Progenitor cell of endocrine pancreas (in vitro differentiated cells): ENCODE results near the gene PCDHB8. TPM values are rescaled to one million over a fixed set of nuclear protein-coding genes. Genes with fewer than 3 reads are reported as not detected.
"Not testable (repeated sequence)": the region's sequence is repeated elsewhere in the genome, so short reads cannot be mapped to it uniquely, and the experiment has no call there.

Experiments used
- DNase-seq: peaks from one replicate; pipeline ENCODE4 v3.0.0; 2021; ENCODE audit warnings: low spot score; ENCODE audit not compliant: unreplicated experiment
- H3K27ac Mint-ChIP-seq: 2 replicates; pipeline ENCODE4 v1.8.0; 2021; ENCODE audit warnings: mild to moderate bottlenecking, moderate library complexity, mixed read lengths
- H3K27me3 Mint-ChIP-seq: 2 replicates; pipeline ENCODE4 v1.8.0; 2021; ENCODE audit warnings: mixed read lengths
- H3K36me3 Mint-ChIP-seq: 2 replicates; pipeline ENCODE4 v1.8.0; 2022; ENCODE audit warnings: mixed read lengths; ENCODE audit not compliant: insufficient read depth
- H3K4me1 Mint-ChIP-seq: 2 replicates; pipeline ENCODE4 v1.8.0; 2021; ENCODE audit warnings: low read depth, mixed read lengths
- H3K4me3 Mint-ChIP-seq: 2 replicates; pipeline ENCODE4 v1.8.0; 2021; ENCODE audit warnings: low read depth, mild to moderate bottlenecking, moderate library complexity, mixed read lengths
- H3K9me3 Mint-ChIP-seq: 2 replicates; pipeline ENCODE4 v1.8.0; 2021; ENCODE audit warnings: low read depth, mixed read lengths
- total RNA-seq: library from RNA; stranded (reverse); gene quantifications from 2 replicates; pipeline ENCODE4 v1.2.1, GENCODE V29; 2021
- TF ChIP-seq, protein P1 (sequence below): fragments of 200-600 bp; sonication (generic); IDR thresholded peaks from one replicate; pipeline ENCODE4 v1.5.0; 2021; ENCODE audit warnings: antibody characterized with exemption, mild to moderate bottlenecking; ENCODE audit not compliant: unreplicated experiment

PCDHB8 gene
- total RNA-seq, 1 donor from 2014 or later: 2.0 TPM

GRCh38 chr5:141175933-141176332 lies 1.7 kb upstream of the PCDHB8 start:
- Mint-ChIP-seq H3K27ac (no peak overlapping the region), H3K9me3 (peaks cover 23% of the 10 kb centered on the region), H3K36me3 (peaks cover 14% of the 10 kb centered on the region), H3K27me3 (no peaks in the 10 kb centered on the region), H3K4me3 (no peak overlapping the region), H3K4me1 (no peaks in the 10 kb centered on the region)
- no peak for DNase-seq
- TF ChIP-seq, protein P1, sequence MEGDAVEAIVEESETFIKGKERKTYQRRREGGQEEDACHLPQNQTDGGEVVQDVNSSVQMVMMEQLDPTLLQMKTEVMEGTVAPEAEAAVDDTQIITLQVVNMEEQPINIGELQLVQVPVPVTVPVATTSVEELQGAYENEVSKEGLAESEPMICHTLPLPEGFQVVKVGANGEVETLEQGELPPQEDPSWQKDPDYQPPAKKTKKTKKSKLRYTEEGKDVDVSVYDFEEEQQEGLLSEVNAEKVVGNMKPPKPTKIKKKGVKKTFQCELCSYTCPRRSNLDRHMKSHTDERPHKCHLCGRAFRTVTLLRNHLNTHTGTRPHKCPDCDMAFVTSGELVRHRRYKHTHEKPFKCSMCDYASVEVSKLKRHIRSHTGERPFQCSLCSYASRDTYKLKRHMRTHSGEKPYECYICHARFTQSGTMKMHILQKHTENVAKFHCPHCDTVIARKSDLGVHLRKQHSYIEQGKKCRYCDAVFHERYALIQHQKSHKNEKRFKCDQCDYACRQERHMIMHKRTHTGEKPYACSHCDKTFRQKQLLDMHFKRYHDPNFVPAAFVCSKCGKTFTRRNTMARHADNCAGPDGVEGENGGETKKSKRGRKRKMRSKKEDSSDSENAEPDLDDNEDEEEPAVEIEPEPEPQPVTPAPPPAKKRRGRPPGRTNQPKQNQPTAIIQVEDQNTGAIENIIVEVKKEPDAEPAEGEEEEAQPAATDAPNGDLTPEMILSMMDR: no peak

DNA sequence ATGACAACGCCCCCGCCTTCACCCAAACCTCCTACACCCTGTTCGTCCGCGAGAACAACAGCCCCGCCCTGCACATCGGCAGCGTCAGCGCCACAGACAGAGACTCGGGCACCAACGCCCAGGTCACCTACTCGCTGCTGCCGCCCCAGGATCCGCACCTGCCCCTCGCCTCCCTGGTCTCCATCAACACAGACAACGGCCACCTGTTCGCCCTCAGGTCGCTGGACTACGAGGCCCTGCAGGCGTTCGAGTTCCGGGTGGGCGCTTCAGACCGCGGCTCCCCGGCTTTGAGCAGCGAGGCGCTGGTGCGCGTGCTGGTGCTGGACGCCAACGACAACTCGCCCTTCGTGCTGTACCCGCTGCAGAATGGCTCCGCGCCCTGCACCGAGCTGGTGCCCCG lies 1.8 kb downstream of the PCDHB8 start:
- H3K4me3 Mint-ChIP-seq, DNase-seq, H3K4me1 Mint-ChIP-seq, H3K27me3 Mint-ChIP-seq, H3K27ac Mint-ChIP-seq: not testable (repeated sequence)
- peaks cover 22% of the 10 kb centered on the region for H3K9me3 Mint-ChIP-seq
- H3K36me3 Mint-ChIP-seq: peaks cover 20% of the 10 kb centered on the region

DNA sequence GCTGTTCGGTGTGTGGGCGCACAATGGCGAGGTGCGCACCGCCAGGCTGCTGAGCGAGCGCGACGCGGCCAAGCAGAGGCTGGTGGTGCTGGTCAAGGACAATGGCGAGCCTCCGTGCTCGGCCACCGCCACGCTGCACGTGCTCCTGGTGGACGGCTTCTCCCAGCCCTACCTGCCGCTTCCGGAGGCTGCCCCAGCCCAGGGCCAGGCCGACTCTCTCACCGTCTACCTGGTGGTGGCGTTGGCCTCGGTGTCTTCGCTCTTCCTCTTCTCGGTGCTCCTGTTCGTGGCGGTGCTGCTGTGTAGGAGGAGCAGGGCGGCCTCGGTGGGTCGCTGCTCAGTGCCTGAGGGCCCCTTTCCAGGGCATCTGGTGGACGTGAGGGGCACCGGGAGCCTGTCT lies 2.3 kb downstream of the PCDHB8 start:
- not testable (repeated sequence) for H3K4me1 Mint-ChIP-seq, H3K27ac Mint-ChIP-seq, H3K4me3 Mint-ChIP-seq

GRCh38 chr5:141180313-141180712 lies 2.7 kb downstream of the PCDHB8 start:
- H3K27ac Mint-ChIP-seq: no peak overlapping the region
- no peaks in the 10 kb centered on the region for H3K4me1 Mint-ChIP-seq

More for the DNA sequence above, 2.3 kb downstream of the PCDHB8 start:
- Mint-ChIP-seq H3K9me3 (peaks cover 26% of the 10 kb centered on the region), H3K36me3 (peaks cover 25% of the 10 kb centered on the region)
- DNase-seq, H3K27me3 Mint-ChIP-seq: not testable (repeated sequence)

GRCh38 chr5:141182248-141182647 lies 4.7 kb downstream of the PCDHB8 start, which contains the start of gene PCDHB16:
TSS of gene PCDHB16 (plus strand) at chr5:141182387. CDS start at chr5:141182560, 173 bp downstream.
- TF ChIP-seq, protein P1: peak; percentile 60
- no peak for DNase-seq
- Mint-ChIP-seq H3K27me3 (no peaks in the 10 kb centered on the region), H3K9me3 (peaks cover 41% of the 10 kb centered on the region), H3K4me3 (peak within 1 kb of the TSS; percentile 80), H3K27ac (peak within 1 kb of the TSS; percentile 96), H3K36me3 (peaks cover 38% of the 10 kb centered on the region), H3K4me1 (no peaks in the 10 kb centered on the region)

More at GRCh38 chr5:141180313-141180712, 2.7 kb downstream of the PCDHB8 start:
- H3K36me3 Mint-ChIP-seq: peaks cover 30% of the 10 kb centered on the region
- TF ChIP-seq, protein P1: no peak
- DNase-seq: no peak
- peaks cover 30% of the 10 kb centered on the region for H3K9me3 Mint-ChIP-seq
- H3K4me3 Mint-ChIP-seq: no peak overlapping the region
- no peaks in the 10 kb centered on the region for H3K27me3 Mint-ChIP-seq

- H3K36me3 Mint-ChIP-seq: peaks cover 48% of the 10 kb centered on the region
- H3K4me1 Mint-ChIP-seq, DNase-seq, H3K27me3 Mint-ChIP-seq: not testable (repeated sequence)
- peaks cover 51% of the 10 kb centered on the region for H3K9me3 Mint-ChIP-seq
- H3K27ac Mint-ChIP-seq: peak overlapping the region; percentile 83
- peak overlapping the region; percentile 14 for H3K4me3 Mint-ChIP-seq
These were observed 6.7 kb downstream of the PCDHB8 start for GRCh38 chr5:141184117-141184855.
